ENCODE results near the gene NRAS. TPM values are rescaled to one million over a fixed set of nuclear protein-coding genes. Genes with fewer than 3 reads are reported as not detected.

Gene NRAS
- total RNA-seq, 1 donor from 2014 or later: 32.3 TPM

DNA sequence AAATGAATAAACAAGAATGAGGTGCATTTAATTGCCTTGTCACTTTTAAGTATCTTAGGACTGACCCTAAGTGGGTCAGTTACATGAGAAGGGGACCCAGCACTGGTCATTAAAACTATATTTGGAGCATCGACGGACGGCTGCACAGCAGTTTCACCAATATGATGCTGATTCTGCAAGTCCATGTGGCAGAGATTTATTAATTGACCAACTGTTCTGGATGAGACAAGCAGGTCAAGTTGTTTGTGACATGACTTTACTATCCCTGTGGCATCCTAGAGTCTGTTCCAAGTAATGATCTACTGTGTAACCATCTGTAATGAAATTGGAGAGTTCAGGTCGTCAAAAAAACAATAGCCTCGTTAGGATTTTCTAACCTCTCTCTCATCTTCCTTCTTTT lies 30.7 kb downstream of the NRAS start:
- no peak for DNase-seq (ENCODE audit: low spot score)

DNA sequence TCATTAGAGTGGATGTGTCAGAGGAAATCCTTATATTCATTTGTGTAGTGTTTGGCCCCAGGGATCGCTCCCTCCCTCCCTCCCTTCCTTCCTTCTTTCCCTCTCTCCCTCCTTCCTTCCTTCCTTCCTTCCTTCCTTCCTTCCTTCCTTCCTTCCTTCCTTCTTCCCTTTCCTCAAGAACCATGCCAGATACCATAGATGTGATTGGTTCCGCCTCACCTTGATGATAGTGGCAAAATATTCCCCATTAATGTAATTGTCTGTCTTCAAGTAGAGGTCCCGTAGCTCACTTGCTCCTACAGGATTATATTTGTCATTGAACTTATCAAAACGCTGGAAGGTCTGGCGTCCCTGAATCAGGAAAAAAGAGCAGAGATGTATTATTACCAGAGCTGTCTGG lies 38.9 kb downstream of the NRAS start:
- DNase-seq (ENCODE audit: low spot score): no peak

DNA sequence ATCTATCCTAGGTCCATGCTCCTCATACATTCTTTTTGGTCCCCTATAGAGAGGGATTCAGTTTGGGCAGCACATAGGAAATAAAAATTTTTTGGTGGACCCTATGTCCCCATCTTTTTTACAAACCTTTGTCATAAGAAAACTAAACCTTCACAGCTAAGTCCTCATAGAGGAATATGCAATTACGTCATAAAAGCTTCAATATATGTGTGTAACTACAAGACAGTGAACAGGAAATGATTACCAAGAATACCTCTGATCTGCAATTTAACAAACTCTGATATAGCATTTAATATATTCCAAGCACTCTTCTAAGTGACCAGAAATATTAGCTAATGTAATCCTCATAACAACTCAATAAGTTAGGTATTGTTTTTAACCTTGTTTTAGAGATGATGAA lies 40.5 kb downstream of the NRAS start:
- no peak for DNase-seq (ENCODE audit: low spot score)

DNA sequence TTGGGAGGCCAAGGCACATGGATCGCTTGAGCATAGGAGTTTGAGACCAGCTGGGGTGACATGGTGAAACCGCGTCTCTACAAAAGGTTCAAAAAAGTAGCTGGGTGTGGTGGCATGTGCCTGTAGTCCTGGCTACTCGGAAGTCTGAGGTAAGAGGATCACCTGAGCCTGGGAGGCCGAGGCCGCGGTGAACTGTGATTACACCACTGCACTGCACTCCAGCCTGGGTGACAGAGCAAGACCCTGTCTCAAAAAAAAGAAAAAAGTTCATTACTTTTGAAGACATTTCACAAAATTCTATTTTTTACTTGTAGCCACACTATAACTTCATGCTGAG lies 44.7 kb downstream of the NRAS start:
- DNase-seq (ENCODE audit: low spot score): no peak

DNA sequence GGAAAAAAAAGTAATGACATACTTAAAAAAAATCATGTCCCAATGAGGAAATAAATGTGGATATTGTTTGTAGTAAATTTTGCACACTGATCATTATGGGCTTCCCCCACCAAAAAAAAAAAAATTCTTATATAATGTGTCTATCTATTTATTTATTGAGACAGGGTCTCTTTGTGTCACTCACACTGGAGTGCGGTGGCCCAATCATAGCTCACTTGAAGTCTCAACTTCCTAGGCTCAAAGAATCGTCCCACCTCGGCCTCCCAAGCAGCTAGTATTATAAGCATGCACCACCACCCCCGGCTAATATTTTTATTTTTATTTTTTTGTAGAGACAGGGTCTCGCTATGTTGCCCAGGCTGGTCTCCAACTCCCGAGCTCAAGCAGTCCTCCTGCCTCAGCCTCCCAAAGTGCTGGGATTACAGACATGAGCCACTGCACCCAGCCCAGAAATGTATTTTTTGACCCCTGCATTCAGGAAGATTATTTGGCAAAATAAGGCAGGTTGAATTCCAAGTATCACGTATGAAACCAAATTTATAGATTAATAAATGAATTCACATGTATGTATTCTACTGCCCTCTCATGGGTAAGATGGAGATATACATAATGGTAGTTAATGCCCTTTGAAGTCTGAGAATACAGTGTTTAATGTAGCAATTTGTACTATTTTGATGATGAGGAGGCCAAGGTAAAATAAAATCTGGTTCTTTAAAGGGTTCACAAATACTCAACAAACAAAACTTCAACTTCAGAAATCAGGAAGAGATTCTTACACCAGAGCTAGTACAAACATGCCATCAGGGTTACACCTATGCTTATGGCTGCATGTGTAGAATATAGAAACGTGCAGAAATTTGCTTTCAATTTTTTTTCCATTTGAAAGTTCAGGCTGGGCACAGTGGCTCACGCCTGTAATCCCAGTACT lies 45.3 kb downstream of the NRAS start:
- no peak for DNase-seq (ENCODE audit: low spot score)

DNA sequence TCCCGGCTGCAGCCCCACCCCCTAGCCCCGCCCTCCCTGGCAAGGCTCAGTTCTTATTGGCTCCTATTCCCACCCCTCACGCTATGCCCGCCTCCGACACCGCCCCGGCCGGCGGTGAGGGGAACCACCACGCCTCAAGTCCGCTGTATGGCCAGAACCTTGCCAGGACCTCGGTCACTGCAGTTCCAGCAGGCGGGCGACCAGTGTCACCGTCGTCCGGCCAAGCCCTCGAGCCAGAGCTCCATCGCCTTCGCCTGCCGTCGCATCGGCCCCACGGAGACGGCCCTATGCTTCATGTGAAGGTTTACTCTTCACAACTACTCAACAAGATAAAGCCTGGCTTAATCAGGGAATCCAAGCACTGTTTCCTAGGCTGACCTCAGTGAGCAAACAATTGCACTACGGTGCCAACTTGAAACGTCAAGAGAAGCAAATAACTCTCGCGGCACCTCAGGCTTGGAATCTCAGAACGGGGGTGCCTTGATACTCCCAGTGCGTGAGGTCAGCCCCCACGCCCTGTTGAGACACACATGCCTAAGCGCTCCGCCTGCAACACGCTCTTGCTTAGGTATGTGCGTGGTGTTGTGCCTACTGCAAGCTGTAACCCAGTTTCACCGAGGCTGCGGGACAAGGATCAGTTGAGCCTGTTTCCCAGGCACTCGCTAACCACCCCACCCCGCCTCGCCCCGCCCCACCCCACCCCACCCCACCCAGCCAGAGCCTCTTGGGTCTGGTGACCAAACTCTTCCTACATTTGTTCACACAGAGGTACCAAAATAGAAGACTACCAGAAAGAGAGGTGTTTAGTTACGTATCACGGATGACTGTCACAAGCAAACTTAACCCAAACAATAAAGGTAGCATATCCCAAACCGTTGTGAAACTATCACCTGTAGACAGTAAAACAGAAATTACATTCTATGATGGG lies 46.2 kb downstream of the NRAS start:
- peak; percentile 97 for DNase-seq (ENCODE audit: low spot score)

DNA sequence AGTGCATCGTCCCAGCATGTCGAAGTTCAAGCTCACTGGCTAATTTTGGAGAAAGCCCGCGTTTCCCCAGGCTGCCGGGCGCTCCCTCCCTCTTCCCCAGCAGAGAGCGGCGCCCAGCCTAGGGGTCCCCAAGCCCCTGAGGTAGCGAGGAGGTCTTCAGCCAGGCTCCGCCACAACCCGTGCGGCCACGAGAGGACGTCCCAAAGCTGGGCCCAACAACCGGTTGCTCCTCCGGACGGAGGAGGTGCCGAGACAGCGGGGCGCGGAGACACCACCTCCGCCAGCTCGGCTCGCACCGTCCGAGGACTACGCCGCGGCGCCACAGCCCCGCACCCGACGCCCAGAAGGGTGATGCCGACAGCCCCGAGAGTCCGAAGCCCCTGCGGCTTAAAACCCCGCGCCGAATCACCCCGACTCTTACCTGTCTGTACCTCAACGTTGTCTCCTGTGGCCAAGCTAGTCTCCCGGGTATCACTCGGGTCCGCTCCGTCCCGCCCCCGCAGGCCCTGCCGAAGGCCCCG lies 46.9 kb downstream of the NRAS start, which contains the start of gene DENND2C:
DENND2C (minus strand) TSS at position 488 of the 521 bp plus-strand sequence. CDS start 44,065 bp downstream, outside the sequence.
- DNase-seq (ENCODE audit: low spot score): no peak

DNA sequence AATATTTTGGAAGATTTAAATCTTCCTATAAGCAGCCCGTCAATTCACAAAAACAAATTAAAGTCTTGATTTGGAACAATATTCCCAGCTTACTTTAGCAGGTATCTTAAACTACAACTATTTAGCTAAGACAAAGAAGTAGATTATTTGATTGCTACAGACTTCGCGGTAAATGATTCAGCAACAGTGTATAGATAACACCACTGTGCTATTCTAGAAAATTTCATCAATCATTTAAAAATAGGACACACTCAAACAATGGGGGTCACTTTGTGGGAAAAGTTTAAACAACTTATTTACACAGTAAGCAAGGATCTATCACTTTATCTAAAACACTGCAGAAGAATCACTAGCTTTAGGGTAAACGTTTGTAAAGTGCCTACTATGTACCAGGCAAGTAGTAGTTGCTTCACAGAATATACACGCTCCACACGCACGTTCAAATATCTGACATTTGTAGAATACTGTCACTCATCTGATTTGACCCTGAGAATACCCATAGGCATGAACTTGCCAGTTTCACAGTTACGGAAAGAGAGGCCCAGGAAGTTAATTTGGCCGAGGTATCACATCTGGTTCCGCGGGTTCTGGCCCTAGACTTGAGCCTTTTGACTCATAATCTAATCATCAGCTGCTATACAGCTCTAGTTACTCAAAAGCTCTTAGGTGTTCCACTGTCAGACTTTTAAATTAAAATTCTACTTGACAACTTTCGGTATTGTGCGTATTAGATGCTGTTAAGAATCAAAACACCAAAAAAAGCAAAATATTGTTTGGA lies 47.6 kb downstream of the NRAS start:
- no peak for DNase-seq (ENCODE audit: low spot score)

DNA sequence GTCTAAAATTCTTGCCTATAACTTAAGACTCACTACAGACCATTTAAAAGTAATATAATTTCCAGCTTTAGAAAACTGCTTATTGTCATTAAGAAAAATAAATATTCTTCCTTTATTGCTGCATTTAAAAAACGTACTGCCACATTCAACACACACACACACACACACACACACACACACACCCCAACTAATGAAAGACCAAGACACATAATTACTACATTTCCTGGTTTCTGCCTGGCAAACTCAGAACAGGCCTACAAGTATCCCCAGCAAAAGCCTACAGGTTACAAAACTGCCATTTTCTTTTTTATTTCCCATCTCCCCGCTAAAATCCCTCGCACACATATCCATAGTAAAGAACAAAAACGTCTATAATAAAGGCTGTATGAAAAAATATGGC lies 48.2 kb downstream of the NRAS start:
- no peak for DNase-seq (ENCODE audit: low spot score)

DNA sequence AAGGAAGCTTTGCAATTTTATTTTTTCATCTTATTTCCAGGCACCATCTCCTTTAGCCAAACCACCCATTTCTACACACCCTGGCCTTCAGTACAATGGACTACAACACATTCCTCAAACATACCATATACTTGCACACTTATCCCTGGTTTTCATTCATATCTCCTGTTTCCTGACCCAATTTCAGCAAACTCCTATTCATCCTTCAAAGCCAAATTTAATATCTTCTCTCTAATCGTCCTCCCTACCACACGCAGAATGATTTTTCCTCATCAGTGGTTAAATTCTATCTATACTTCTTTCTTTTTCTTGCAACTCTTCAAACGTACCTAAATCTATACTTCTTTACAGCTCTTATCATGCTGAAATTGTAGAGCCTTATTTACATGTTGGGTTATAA lies 49.6 kb downstream of the NRAS start:
- DNase-seq (ENCODE audit: low spot score): no peak

DNA sequence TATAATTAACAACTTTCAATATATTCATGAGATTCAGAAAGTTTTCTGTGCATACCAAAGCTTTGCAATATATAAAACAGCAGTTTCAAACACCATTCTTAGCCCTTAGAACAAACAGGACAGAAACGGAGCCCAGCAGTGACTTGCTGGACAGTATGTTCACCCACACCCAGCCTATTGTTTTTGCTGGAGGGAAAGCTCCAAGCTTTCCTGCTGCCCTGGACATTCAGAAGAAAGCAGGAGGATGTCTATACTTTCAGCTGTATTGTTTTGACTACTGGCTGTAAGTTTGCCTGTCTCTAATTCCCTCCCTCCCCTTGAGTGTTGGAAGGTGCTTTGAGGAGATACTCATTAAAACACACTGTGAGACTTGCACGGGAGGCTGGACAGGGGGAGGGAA lies 56.3 kb downstream of the NRAS start:
- no peak for DNase-seq (ENCODE audit: low spot score)

Other genes with a start within 250 kb of the NRAS start
- gene TRIM33, start 205.6 kb downstream of the NRAS start, total RNA-seq: 26.2 TPM
- gene BCAS2, start 135.2 kb downstream of the NRAS start, total RNA-seq: 32.8 TPM
- 2.6 TPM for gene DENND2C, start 46.7 kb downstream of the NRAS start, total RNA-seq
- not detected for gene AMPD1, start 21.2 kb downstream of the NRAS start, total RNA-seq
- gene CSDE1, start 41.2 kb upstream of the NRAS start, total RNA-seq: 715 TPM
- 34.8 TPM for gene SIKE1, start 63.9 kb upstream of the NRAS start, total RNA-seq
- not detected for gene SYCP1, start 138.1 kb upstream of the NRAS start, total RNA-seq

All from mesenteric fat pad (tissue), 1 donor.